Measurements from ENCODE around the gene STX3.
A peak's percentile ranks its signal among the peaks of the same experiment; 100 is the strongest.

Gene STX3

GRCh38 chr11:59754859-59755700, at the start of gene STX3:
Gene STX3 (plus strand): TSS chr11:59755376. CDS start chr11:59755606, 230 bp downstream.
- DNase-seq, result peak; percentile 47

GRCh38 chr11:59706518-59707285, 48.5 kb upstream of the STX3 start:
- DNase-seq, result no peak

- no peak for DNase-seq
Measured at GRCh38 chr11:59707371-59707770, 47.8 kb upstream of the STX3 start.

GRCh38 chr11:59708537-59708936, 46.6 kb upstream of the STX3 start:
- no peak for DNase-seq

- DNase-seq, result no peak
Measured at GRCh38 chr11:59710136-59710847, 44.9 kb upstream of the STX3 start.

- no peak for DNase-seq
Measured at GRCh38 chr11:59713745-59714144, 41.4 kb upstream of the STX3 start, which contains the start of gene OR10V1. Gene OR10V1 (minus strand): TSS chr11:59713845. CDS start chr11:59713845, 0 bp downstream.

GRCh38 chr11:59716051-59716450, 39.1 kb upstream of the STX3 start:
- no peak for DNase-seq

GRCh38 chr11:59719556-59719955, 35.6 kb upstream of the STX3 start:
- DNase-seq, result no peak

GRCh38 chr11:59724066-59724465, 31.1 kb upstream of the STX3 start:
- DNase-seq, result no peak

- no peak for DNase-seq
Measured at GRCh38 chr11:59727426-59727825, 27.8 kb upstream of the STX3 start.

GRCh38 chr11:59728154-59728553, 27.0 kb upstream of the STX3 start:
- DNase-seq, result no peak

GRCh38 chr11:59728913-59729312, 26.3 kb upstream of the STX3 start:
- DNase-seq, result peak; percentile 29

GRCh38 chr11:59729834-59730233, 25.3 kb upstream of the STX3 start:
- no peak for DNase-seq

GRCh38 chr11:59730896-59731565, 24.1 kb upstream of the STX3 start:
- DNase-seq, result no peak

- no peak for DNase-seq
Measured at GRCh38 chr11:59746111-59746510, 9.1 kb upstream of the STX3 start.

GRCh38 chr11:59753650-59754493, 1.3 kb upstream of the STX3 start:
- peak; percentile 85 for DNase-seq

- DNase-seq, result no peak
Measured at GRCh38 chr11:59754494-59754858, 700 bp upstream of the STX3 start.

- DNase-seq, result no peak
Measured at GRCh38 chr11:59755701-59756557, 753 bp downstream of the STX3 start.

- DNase-seq, result no peak
Measured at GRCh38 chr11:59756558-59756840, 1.3 kb downstream of the STX3 start.

- no peak for DNase-seq
Measured at GRCh38 chr11:59756845-59757244, 1.7 kb downstream of the STX3 start.

GRCh38 chr11:59758401-59759037, 3.3 kb downstream of the STX3 start:
- DNase-seq, result no peak

Data from activated CD4-positive, alpha-beta T cell treated with anti-CD3 and anti-CD28 coated beads, Interleukin-2, amount 50 U/mL, for 16 hours (primary cell).